HS-5 (cell line): ENCODE measurements around the gene PPFIBP2.

Experiments
- DNase-seq: peaks from one replicate; pipeline ENCODE4 v3.0.0-alpha.2; 2012; ENCODE audit warnings: low read depth

PPFIBP2 gene

DNA sequence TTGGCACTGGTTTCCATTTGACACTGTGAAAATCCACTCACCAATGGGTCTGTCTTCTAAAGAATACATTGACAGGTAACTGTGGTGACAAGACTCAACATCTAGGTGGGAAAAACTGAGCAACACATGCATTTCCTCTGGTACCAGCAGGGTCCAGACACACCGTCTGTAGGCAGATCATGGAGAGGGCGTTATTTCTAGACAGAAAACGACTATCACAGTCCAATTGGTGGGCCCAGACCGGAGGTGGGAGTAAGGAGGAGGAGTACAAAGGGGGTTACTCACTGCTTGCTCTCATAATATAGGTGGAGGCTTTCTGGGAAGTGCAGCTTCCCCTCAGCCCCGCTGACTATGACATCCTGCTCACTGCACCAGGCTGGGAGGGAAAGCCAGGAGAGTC lies 182.6 kb downstream of the PPFIBP2 start:
- DNase-seq: no peak
